ENCODE results near the gene OSBPL10.
"Not testable (repeated sequence)": the region's sequence is repeated elsewhere in the genome, so short reads cannot be mapped to it uniquely, and the experiment has no call there.

The OSBPL10 gene

GRCh38 chr3:31714495-31715280 is 266.4 kb downstream of the OSBPL10 start:
- no peak for DNase-seq (ENCODE audit: low read depth in 2 of 2, low spot score in 1 of 2)

DNA sequence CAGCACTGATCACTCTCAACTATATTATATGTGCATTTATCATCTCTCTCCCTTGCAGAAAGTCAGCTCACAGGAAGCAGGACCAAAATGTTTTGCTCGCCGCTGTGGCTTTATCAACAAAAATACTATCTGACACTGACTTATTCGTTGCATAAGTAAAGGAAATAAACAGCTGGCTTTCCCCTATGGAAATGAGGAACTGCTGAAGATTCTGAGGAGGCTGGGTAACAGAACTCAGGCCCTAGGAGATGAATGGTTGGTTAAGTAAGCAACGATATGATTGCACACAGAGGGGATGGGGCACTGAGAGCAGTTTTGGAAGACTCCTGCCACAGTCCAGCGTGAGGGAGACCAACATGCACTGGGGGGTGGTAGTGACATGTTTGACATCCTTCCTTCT is 267.2 kb downstream of the OSBPL10 start:
- no peak for DNase-seq (ENCODE audit: low read depth in 2 of 2, low spot score in 1 of 2)

DNA sequence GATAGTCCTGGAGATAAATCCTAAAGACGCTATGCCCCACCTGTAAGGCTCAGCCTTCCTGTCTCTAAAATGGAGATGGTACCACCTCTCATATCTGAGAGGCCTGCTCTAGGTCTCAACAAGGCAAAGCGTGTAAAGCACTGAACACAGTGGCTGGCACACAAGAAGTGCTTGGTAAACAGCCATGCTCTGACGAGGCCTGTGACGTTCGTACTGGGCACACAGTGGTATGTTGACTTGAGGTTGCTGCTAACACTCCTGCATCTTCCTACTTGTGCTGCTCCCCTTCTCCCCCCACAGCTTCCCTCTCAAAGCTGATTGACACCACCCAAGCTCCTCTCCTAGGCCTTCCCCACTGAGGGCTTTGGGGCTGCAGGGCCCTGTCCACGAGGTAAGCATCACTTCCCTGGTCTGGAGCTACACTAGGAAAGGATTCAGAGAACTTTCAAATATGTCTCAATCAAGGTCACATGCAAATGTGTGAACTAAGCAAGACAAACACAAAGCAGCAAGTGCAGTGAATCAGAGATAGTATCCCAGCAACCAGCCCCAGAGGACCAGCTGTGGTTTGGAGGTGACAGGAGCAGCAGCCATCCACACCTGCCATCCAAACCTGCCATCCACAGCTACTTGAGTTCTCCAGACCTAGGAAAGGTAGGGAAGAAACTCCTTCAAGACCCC is 270.8 kb downstream of the OSBPL10 start:
- no peak for DNase-seq (ENCODE audit: low read depth in 2 of 2, low spot score in 1 of 2)

- no peak for DNase-seq (ENCODE audit: low read depth in 2 of 2, low spot score in 1 of 2)
These were observed 271.5 kb downstream of the OSBPL10 start for GRCh38 chr3:31709526-31709925.

DNA sequence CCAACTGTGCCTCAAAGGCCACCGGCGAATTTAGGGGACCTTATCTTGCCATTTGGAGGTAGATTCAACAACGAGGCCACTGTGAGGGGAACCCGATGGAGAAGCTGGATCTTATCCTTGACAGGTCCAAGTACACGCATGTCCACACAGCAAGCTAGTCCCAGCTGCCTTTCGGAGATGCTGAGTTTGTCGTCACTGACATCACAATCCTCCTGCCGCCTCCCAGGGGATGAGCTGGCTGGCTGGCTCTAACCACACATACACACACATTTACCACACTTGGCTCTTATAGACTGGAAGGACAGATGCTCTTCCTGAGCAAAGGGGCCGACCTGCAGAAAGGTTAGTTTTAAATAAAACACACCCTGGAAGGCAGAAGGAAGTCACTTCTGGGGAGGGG is 272.1 kb downstream of the OSBPL10 start:
- DNase-seq (ENCODE audit: low read depth in 2 of 2, low spot score in 1 of 2), result no peak

GRCh38 chr3:31707286-31707685 is 273.8 kb downstream of the OSBPL10 start:
- no peak for DNase-seq (ENCODE audit: low read depth in 2 of 2, low spot score in 1 of 2)

DNA sequence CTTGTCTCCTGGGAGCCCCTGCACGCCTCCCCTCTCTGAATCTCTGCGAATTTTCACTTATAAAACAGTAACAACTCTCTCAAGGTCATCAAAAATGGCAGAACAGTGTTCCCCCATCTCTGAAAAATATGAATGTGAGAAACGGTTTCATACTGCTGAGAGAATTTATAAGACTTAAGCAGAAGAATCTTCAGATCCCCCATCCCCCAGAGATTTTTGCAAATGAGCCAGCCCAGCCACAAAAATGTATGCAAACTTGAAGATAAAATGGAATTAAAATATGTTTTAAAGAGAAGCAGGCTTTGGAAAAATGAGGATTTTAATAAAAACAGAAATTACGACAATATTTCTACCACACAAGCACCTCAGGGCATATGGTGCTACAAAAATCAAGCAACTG is 275.3 kb downstream of the OSBPL10 start:
- DNase-seq (ENCODE audit: low read depth in 2 of 2, low spot score in 1 of 2), result no peak

DNA sequence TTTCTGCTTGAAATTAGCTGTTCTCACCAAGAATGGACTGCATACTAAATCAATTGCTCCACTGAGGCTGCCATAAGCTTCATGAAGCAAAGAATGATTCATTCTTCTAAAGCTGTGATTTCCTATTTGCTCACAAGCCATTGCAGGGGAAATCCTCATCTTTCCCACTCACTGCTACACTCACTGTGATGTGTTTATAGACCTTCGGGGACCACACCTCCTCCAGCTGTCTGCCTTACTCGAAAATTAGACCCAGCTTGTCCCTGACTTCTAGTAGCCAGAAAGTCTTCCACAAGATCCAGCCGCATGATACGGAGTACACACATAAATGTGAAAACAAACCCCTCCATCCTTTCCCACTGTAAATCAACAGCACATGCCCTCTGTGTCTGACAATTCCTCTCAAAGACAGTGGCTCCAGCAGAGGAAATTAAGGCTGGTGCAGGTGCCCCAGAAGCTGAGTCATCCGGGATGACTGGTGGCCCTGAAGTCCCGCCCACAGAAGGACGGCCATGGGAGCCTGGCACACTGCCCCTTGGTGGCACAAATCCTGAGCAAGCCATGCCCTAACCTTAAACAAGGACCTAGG is 276.4 kb downstream of the OSBPL10 start:
- DNase-seq (ENCODE audit: low read depth in 2 of 2, low spot score in 1 of 2), result no peak

DNA sequence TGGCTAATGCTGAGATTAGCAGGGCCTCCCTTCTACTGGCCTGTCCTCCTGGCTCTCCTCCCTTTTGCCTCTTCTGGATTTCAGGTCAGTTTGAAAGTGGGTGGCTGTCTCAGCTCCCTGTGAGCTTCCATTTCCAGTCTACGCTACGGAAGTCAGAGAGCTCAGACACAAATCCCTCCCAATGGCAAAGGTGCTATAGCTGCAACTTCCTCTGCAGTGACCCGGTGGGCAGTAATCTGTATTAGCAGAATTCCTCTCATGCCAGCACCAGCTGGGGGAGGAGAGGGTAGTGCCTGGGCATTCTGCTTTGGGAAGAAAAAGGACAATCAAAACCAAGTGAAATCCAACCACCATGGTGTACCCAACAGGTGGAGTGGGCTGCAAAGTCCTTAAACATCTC is 276.9 kb downstream of the OSBPL10 start:
- DNase-seq (ENCODE audit: low read depth in 2 of 2, low spot score in 1 of 2), result no peak

DNA sequence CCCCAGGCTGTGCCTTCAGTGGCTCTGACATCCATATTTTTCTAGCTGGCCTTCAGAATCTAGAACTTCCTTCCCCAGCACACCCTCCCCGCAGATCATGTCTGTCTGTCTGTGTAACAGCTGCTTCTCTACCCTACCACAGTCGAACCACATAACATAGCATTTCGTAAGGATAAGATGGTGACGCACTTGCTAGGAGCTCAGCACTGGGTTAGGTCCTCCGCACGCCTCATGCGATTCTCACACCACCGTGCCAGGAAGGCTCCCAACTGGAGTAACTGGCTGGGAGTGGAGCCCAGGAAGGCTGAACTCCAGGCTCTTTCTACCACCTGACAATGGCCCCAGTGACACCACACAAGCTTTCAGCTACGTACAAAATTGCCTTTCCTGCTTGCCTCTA is 279.8 kb downstream of the OSBPL10 start:
- no peak for DNase-seq (ENCODE audit: low read depth in 2 of 2, low spot score in 1 of 2)

GRCh38 chr3:31699309-31699953 is 281.6 kb downstream of the OSBPL10 start:
- no peak for DNase-seq (ENCODE audit: low read depth in 2 of 2, low spot score in 1 of 2)

DNA sequence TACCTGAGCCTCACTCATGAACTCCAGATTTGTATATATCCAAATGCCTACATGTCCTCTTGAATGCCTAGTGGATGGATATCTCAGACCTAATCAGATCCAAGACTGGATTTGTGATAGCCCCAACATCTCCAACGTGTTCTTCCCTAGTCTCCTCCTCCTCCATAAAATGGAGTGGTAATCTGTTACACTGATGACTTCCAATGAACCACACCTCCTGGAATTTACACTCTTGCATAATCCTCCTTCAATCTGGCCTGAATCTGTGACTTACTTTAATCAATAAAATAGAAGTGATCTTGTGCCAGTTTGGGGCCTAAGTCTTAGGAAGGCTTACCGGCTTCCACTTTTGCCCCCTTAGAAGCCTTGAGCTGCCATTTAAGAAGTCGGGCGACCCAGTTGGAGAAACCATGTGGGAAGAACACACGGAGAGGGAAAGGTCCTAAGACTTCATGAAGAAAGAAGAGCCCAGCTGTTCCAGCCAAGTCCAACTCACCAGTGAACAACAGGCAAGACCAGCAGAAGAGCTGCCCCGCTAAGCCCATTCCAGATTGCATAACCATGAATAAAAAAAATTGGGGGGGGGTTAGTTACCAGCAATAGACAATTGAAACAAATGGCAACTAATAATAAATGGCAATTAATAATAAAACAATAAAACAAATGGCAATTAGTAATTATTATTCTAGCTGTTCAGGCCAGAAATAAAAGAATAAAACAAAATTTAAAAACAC is 284.1 kb downstream of the OSBPL10 start:
- no peak for DNase-seq (ENCODE audit: low read depth in 2 of 2, low spot score in 1 of 2)

- no peak for DNase-seq (ENCODE audit: low read depth in 2 of 2, low spot score in 1 of 2)
These were observed 285.1 kb downstream of the OSBPL10 start for GRCh38 chr3:31696009-31696297.

DNA sequence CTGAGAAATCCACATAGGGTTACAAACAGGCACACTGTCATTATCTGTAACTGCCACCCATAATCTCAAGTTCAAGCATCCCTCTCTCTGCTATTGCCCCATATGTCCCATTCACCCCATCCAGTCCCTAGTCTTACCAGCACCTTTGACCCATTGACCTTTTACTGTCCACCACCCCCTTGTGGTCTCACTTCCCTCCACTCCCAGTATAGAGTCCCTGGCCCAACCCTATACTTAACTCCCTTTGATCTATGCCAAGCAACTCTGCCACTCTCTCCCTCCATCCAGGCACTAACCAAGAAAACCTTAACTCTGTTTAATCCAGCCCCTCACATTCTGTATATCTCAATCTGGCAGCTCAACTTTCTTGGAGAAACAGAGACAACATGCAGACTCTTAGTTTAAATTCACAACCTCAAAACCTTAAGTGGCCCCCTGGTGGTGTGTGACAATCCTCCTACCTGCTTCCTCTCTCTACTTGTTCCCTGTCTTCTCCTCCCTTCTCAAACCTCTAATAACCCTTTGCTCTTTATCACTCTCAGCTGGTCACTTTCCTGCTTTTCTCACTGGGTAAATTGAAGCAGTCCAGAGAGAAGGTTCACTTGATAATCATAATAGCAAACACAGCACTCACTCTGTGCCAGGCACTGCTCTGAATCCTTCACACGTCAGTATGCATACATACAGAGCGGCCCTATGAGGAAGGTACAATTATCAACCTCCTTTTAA is 285.6 kb downstream of the OSBPL10 start:
- no peak for DNase-seq (ENCODE audit: low read depth in 2 of 2, low spot score in 1 of 2)

- DNase-seq (ENCODE audit: low read depth in 2 of 2, low spot score in 1 of 2), result no peak
These were observed 287.7 kb downstream of the OSBPL10 start for GRCh38 chr3:31693346-31693745.

- no peak for DNase-seq (ENCODE audit: low read depth in 2 of 2, low spot score in 1 of 2)
These were observed 288.3 kb downstream of the OSBPL10 start for GRCh38 chr3:31692751-31693150.

- no peak for DNase-seq (ENCODE audit: low read depth in 2 of 2, low spot score in 1 of 2)
These were observed 290.3 kb downstream of the OSBPL10 start for GRCh38 chr3:31690771-31691170.

DNA sequence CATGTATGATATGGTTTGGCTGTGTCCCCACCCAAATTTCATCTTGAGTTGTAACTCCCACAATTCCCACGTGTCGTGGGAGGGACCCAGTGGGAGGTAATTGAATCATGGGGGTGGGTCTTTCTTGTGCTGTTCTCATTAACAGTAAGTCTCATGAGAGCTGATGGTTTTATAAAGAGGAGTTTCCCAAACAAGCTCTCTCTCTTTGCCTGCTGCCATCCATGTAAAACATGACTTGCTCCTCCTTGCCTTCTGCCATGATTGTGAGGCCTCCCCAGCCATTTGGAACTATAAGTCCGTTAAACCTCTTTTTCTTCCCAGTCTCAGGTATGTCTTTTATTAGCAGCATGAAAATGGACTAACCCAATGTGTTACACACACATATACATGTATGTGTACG is 291.5 kb downstream of the OSBPL10 start:
- not testable (repeated sequence) for DNase-seq (ENCODE audit: low read depth in 2 of 2, low spot score in 1 of 2)

- no peak for DNase-seq (ENCODE audit: low read depth in 2 of 2, low spot score in 1 of 2)
These were observed 292.1 kb downstream of the OSBPL10 start for GRCh38 chr3:31688984-31689383.

DNA sequence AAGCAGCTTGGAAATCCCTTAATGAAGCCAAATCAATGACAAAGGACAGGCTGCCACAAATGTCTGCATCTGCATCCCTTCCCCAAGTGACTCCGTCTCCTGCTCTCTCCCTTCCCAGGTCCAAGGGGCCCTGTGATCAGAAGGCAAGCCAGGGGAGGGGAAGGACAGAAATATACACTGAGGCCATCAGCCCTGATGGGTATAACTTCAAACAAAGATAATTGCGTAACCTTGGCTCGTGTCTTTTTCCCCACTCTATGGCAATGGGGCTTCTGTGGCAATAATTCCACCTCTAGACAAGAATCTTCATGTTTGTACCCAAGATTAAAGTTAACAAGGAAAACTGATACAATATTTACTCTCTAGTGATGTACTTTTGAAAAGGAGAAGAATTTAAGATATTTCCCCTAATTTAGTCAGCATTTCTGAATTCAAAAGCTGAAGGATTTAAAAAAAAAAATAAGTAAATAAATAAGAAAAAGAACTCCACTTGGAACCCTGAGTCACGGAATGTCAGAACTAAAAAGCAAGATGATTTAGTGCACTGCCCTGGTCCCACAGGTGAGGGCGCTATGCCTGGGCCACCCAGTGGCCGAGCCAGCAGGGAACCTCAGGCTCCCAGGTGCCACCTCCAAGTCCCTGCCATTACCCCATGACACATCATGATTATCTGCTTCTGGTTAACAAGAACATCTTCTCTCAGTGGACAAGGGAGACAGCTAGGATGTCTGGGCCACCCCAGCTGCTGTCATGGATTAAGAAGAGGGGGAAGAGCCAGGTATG is 293.9 kb downstream of the OSBPL10 start:
- DNase-seq (ENCODE audit: low read depth in 2 of 2, low spot score in 1 of 2), result no peak
